Progenitor cell of endocrine pancreas (in vitro differentiated cells): ENCODE measurements around the gene GOLGA6C. TPM values are rescaled to one million over a fixed set of nuclear protein-coding genes. Genes with fewer than 3 reads are reported as not detected.

Source experiments
- DNase-seq: peaks from one replicate; pipeline ENCODE4 v3.0.0; 2021; ENCODE audit warnings: low spot score; ENCODE audit not compliant: unreplicated experiment
- H3K27ac Mint-ChIP-seq: 2 replicates; pipeline ENCODE4 v1.8.0; 2021; ENCODE audit warnings: mild to moderate bottlenecking, moderate library complexity, mixed read lengths
- H3K27me3 Mint-ChIP-seq: 2 replicates; pipeline ENCODE4 v1.8.0; 2021; ENCODE audit warnings: mixed read lengths
- H3K36me3 Mint-ChIP-seq: 2 replicates; pipeline ENCODE4 v1.8.0; 2022; ENCODE audit warnings: mixed read lengths; ENCODE audit not compliant: insufficient read depth
- H3K4me1 Mint-ChIP-seq: 2 replicates; pipeline ENCODE4 v1.8.0; 2021; ENCODE audit warnings: low read depth, mixed read lengths
- H3K4me3 Mint-ChIP-seq: 2 replicates; pipeline ENCODE4 v1.8.0; 2021; ENCODE audit warnings: low read depth, mild to moderate bottlenecking, moderate library complexity, mixed read lengths
- H3K9me3 Mint-ChIP-seq: 2 replicates; pipeline ENCODE4 v1.8.0; 2021; ENCODE audit warnings: low read depth, mixed read lengths
- CTCF ChIP-seq: fragments of 200-600 bp; sonication (generic); IDR thresholded peaks from one replicate; pipeline ENCODE4 v1.5.0; 2021; ENCODE audit warnings: antibody characterized with exemption, mild to moderate bottlenecking; ENCODE audit not compliant: unreplicated experiment
- total RNA-seq: library from RNA; stranded (reverse); gene quantifications from 2 replicates; pipeline ENCODE4 v1.2.1, GENCODE V29; 2021

Gene GOLGA6C
- total RNA-seq, 1 donor from 2014 or later = not detected

DNA sequence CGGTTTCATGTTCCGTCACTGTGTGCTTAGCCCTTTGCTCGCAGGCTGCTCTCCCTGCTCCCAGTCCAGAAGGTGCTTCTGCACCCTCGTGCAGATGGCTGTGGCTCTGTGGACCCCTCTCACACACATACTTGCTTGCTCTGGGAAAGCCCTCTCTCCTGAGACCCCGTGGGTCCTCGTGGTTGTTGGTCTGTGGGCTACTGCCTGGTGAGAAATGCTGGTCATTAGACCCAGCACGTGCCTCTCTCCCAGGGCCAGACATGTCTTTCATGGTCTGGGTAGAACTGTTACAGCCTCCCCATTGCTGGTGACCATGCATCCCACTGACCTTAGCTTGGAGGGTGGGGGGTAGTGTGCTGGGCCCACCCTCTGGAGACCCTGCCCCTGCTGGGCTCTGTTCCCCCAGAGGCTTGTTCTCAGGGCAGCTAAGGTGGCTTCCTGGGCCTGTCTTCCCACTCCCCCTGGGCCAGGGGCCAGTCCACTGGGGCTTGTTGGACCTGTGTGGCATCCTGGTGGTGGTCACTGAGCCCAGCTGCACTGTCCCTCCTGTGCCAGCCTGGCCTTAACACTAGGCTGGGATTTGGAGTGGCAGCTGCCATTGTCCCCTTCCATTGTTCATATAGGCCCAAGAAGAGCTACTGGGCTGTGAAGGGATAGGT is 45.8 kb upstream of the GOLGA6C start:
- Mint-ChIP-seq H3K36me3 (peaks cover 11% of the 10 kb centered on the region), H3K27me3 (no peaks in the 10 kb centered on the region), H3K4me3 (no peak overlapping the region), H3K27ac (no peak overlapping the region), H3K4me1 (peaks cover 4% of the 10 kb centered on the region), H3K9me3 (no peaks in the 10 kb centered on the region)
- DNase-seq = no peak
- TF ChIP-seq CTCF = no peak

DNA sequence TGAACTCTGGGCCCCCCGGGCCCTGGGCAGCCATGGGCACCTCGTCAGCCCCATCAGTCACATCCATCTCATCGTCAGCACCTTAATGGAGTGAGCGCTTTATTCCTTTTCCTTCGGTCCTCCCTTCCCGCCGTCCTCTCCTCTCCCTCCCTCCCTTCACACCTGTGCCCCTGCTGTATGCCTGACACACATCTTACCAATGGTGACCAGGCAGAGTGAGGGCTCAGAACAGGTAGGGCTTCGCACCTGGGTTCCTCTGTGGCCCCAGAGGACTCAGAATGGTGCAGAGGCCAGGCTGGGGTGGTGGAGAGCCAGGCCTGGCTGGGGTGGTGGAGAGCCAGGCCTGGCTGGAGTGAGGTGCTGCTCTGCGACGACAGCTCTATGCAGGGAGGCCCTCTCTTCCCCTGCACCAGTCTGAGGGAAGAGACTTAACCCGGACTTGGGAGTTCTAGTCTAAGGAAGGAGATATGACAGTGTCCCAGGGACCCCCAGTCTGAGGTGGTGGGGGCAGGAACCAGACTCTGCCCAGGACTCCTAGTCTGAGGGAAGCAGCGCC is 44.8 kb upstream of the GOLGA6C start:
- no peaks in the 10 kb centered on the region for H3K27me3 Mint-ChIP-seq
- TF ChIP-seq CTCF = no peak
- peaks cover 4% of the 10 kb centered on the region for H3K4me1 Mint-ChIP-seq
- DNase-seq = no peak
- no peak overlapping the region for H3K4me3 Mint-ChIP-seq
- H3K9me3 Mint-ChIP-seq = no peaks in the 10 kb centered on the region
- H3K36me3 Mint-ChIP-seq = peaks cover 11% of the 10 kb centered on the region
- H3K27ac Mint-ChIP-seq = no peak overlapping the region

DNA sequence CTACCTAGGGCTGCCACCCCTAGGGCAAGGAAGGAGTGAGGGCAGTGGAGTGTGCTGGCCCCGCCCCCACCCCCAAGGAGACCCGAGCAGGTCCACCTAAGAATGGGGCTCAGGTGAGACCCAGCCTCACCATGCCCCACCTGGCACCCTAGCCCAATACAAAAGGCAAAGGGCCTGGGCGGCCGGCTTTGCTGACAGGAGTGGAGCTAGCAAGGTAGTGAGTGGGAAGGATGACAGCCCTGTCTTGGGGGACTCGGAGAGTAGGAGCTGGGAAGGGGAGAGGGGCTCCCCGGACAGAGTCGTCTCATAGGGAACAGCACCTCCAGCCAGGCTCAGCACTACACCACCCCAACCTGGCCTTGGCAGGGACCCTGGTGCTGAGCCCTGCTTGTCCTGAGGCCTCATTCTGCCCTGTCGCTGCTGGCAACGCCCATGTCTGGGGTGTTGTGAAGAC is 44.3 kb upstream of the GOLGA6C start:
- Mint-ChIP-seq H3K9me3 (no peaks in the 10 kb centered on the region), H3K36me3 (peaks cover 11% of the 10 kb centered on the region), H3K4me3 (no peak overlapping the region), H3K4me1 (peaks cover 4% of the 10 kb centered on the region), H3K27ac (peak overlapping the region; percentile 85), H3K27me3 (no peaks in the 10 kb centered on the region)
- DNase-seq = no peak
- no peak for TF ChIP-seq CTCF

DNA sequence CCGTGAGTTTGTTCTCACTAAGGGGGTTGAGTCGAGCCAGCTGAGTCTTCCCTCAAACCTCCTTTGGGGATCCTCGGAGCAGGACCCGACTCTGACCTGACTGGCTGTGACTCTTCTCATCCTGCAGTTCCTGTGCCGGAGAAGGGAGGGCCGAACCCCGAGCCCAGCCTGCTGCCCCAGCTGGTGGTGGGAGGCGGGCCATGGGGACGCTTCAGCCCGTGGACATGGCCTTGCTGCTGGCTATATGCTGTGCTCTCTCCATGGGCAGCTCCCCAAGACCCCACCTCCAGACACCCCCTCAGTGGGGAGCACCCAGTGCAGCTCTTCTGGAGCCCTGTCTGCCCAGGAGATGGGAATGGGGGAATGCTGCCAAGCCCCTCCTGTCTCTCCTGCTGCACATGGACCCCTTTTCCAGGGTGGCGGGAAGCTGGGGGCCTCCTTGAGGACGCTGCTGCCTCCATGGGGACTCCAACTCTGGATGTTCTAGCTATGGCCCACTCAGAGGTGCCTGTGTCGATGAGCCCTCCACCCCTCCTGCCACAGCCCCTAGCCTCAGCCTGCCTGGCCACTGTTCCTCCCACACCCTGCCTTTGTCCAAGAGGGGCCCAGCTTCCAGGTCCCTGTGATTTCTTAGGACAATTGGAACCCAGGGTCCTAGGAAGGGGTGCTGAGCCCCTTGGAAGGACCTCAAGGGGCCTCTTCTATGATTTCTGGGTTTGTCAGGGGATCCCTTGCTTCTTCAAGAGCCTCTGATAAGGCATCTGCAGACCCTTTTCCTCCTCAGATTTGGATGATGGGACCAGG is 43.6 kb upstream of the GOLGA6C start:
- H3K36me3 Mint-ChIP-seq = peaks cover 7% of the 10 kb centered on the region
- TF ChIP-seq CTCF = no peak
- no peaks in the 10 kb centered on the region for H3K27me3 Mint-ChIP-seq
- H3K4me3 Mint-ChIP-seq = no peak overlapping the region
- H3K4me1 Mint-ChIP-seq = peaks cover 3% of the 10 kb centered on the region
- H3K9me3 Mint-ChIP-seq = no peaks in the 10 kb centered on the region
- DNase-seq = no peak
- H3K27ac Mint-ChIP-seq = peak overlapping the region; percentile 85

DNA sequence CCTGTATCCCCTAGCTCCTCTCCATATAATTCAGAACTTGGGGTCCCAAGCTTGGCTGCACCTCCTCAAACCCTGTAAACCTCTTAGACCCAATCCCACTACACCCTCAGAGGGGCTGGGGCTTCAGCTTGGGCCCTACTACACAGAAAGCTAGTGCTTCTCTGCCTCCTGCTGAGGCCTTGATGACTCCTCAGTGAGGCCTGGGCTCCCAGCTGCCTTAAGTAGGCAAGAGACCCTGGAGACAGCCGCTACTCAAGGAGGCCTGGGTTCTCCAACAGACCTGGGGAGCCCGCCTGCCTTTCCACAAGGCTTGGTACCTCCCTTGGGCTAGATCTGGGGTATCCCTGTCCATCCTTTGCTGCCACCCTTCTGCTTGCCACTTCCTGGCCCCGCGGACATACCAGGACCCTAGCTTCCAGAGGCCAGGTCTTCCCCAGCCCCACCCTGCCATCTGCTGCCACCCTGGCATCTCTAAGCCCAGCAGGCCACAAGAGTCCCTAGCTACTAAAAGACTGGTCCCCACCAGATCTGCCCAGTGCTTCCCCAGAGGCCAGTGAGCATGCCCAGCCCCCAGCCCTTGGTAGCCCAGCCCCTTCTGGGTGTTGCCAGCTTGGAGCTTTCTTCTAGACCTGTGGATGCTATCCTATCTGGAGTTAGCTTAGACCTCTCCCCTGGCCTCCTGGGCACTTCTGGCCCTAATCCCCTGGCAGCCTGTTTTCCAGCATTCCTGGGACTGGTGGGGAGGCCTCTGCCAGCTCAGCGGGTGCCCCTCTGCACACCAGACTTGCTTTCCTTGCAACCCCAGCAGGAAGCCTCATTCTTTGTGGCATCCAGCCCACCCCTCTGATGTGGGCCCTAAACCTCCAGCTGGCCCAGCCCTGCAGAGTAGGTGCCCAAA is 42.8 kb upstream of the GOLGA6C start:
- Mint-ChIP-seq H3K9me3 (no peaks in the 10 kb centered on the region), H3K4me3 (no peak overlapping the region), H3K27ac (peak overlapping the region; percentile 13), H3K4me1 (peaks cover 1% of the 10 kb centered on the region), H3K27me3 (no peaks in the 10 kb centered on the region), H3K36me3 (peaks cover 6% of the 10 kb centered on the region)
- TF ChIP-seq CTCF = no peak
- DNase-seq = no peak
